K562 (cell line): ENCODE results near the gene SLC26A1. TPM values are rescaled to one million over a fixed set of nuclear protein-coding genes. Genes with fewer than 3 reads are reported as not detected.

Source experiments
- CBX2 ChIP-seq: fragments of 200-600 bp; sonication (generic); IDR thresholded peaks from one replicate; pipeline ENCODE4 v1.6.1; 2012; ENCODE audit warnings: mild to moderate bottlenecking, low read length, inconsistent platforms; ENCODE audit not compliant: insufficient read depth, poor library complexity, severe bottlenecking
- CC2D1A ChIP-seq: fragments of 450-650 bp; IDR thresholded peaks from 2 replicates; pipeline ENCODE4 v1.6.1; 2017; ENCODE audit warnings: mild to moderate bottlenecking
- ELF4 ChIP-seq: fragments of 450-650 bp; formaldehyde crosslinking; IDR thresholded peaks from 2 replicates; pipeline ENCODE4 v1.4.0; 2022; ENCODE audit warnings: missing genetic modification characterization
- FOXA3 ChIP-seq, 2 experiments: fragments of 450-650 bp in 1 of 2; sonication (generic) in 1 of 2; formaldehyde crosslinking; IDR thresholded peaks in 1 of 2; conservative IDR thresholded peaks in 1 of 2; 2 replicates each; pipeline versions ENCODE4 v1.4.0 to v1.8.0; 2020 to 2022; ENCODE audit warnings: mild to moderate bottlenecking in 2 of 2, missing genetic modification reagents in 1 of 2
- HDAC2 ChIP-seq: fragments of 450-650 bp; IDR thresholded peaks from 2 replicates; pipeline ENCODE4 v1.6.1; 2016; ENCODE audit warnings: mild to moderate bottlenecking
- HIVEP1 ChIP-seq: fragments of 250-450 bp; sonication (Bioruptor Pico); IDR thresholded peaks from 2 replicates; pipeline ENCODE4 v1.4.0; 2020; ENCODE audit warnings: mild to moderate bottlenecking
- KLF10 ChIP-seq: fragments of 250-450 bp; sonication (Bioruptor Pico); IDR thresholded peaks from 2 replicates; pipeline ENCODE4 v1.6.1; 2021; ENCODE audit warnings: matching md5 sums
- LARP7 ChIP-seq: fragments of 450-650 bp; IDR thresholded peaks from 2 replicates; pipeline ENCODE4 v1.6.1; 2016
- NELFE ChIP-seq: IDR thresholded peaks from 2 replicates; pipeline ENCODE4 v1.6.1; 2011; ENCODE audit warnings: mild to moderate bottlenecking; ENCODE audit not compliant: insufficient read depth, insufficient read length
- NR2C2 ChIP-seq, 2 experiments: fragments of 200-800 bp in 1 of 2; sonication (Bioruptor generic) in 1 of 2; sonication (generic) in 1 of 2; formaldehyde crosslinking in 1 of 2; IDR thresholded peaks; 2 replicates each; pipeline versions ENCODE4 v1.6.1 to v1.8.0; 2016 to 2022; ENCODE audit warnings: mild to moderate bottlenecking in 1 of 2, missing compliant biosample characterization in 1 of 2, missing genetic modification characterization in 1 of 2, missing genetic modification reagents in 1 of 2
- PHB ChIP-seq: fragments of 250-450 bp; sonication (Bioruptor Pico); IDR thresholded peaks from 2 replicates; pipeline ENCODE4 v1.5.0; 2021
- PML ChIP-seq: IDR thresholded peaks from 2 replicates; pipeline ENCODE4 v1.6.1; 2012; ENCODE audit warnings: low read length, inconsistent platforms
- POU5F1 ChIP-seq: fragments of 150-350 bp; IDR thresholded peaks from 2 replicates; pipeline ENCODE4 v1.6.1; 2014; ENCODE audit warnings: borderline replicate concordance, low read length, low read depth, mild to moderate bottlenecking; ENCODE audit not compliant: partially characterized antibody
- RAD21 ChIP-seq, 2 experiments: fragments of 250-450 bp in 1 of 2; fragments of 450-650 bp in 1 of 2; sonication (Bioruptor Pico) in 1 of 2; formaldehyde crosslinking in 1 of 2; IDR thresholded peaks in 1 of 2; conservative IDR thresholded peaks in 1 of 2; 2 replicates each; pipeline versions ENCODE4 v1.4.0 to v1.8.0; 2020 to 2022; ENCODE audit warnings: mild to moderate bottlenecking in 2 of 2, moderate library complexity in 1 of 2
- RBBP5 ChIP-seq: fragments of 200-600 bp; sonication (generic); IDR thresholded peaks from 2 replicates; pipeline ENCODE4 v1.6.1; 2012; ENCODE audit warnings: borderline replicate concordance, mild to moderate bottlenecking, low read length, control low read depth, inconsistent platforms; ENCODE audit not compliant: insufficient read depth, poor library complexity, severe bottlenecking
- SAFB2 ChIP-seq: fragments of 200-400 bp; formaldehyde crosslinking; IDR thresholded peaks from 2 replicates; pipeline ENCODE4 v1.6.1; 2018; ENCODE audit warnings: borderline replicate concordance, low read length, low read depth, moderate library complexity; ENCODE audit not compliant: severe bottlenecking
- SAP30 ChIP-seq: fragments of 200-600 bp; sonication (generic); IDR thresholded peaks from 2 replicates; pipeline ENCODE4 v1.6.1; 2012; ENCODE audit warnings: borderline replicate concordance, low read depth, mild to moderate bottlenecking, moderate library complexity, low read length, control low read depth, inconsistent platforms; ENCODE audit not compliant: insufficient read depth, poor library complexity, severe bottlenecking
- SMAD3 ChIP-seq: fragments of 450-650 bp; formaldehyde crosslinking; conservative IDR thresholded peaks from 2 replicates; pipeline ENCODE4 v1.4.0; 2020; ENCODE audit warnings: mild to moderate bottlenecking
- TARDBP ChIP-seq: fragments of 450-650 bp; IDR thresholded peaks from 2 replicates; pipeline ENCODE4 v1.6.1; 2016
- ZBTB1 ChIP-seq: sonication (generic); formaldehyde crosslinking; IDR thresholded peaks from 2 replicates; pipeline ENCODE4 v1.8.1; 2023; ENCODE audit warnings: missing genetic modification reagents, low read depth, mild to moderate bottlenecking, borderline replicate concordance
- ZFX ChIP-seq: sonication (generic); formaldehyde crosslinking; IDR thresholded peaks from 2 replicates; pipeline ENCODE4 v1.8.0; 2022; ENCODE audit warnings: mild to moderate bottlenecking, missing genetic modification reagents, moderate library complexity
- ZNF124 ChIP-seq: sonication (generic); formaldehyde crosslinking; IDR thresholded peaks from 2 replicates; pipeline ENCODE4 v1.8.1; 2022; ENCODE audit warnings: missing genetic modification reagents
- ZNF282 ChIP-seq: sonication (generic); formaldehyde crosslinking; IDR thresholded peaks from 2 replicates; pipeline ENCODE4 v1.8.1; 2023; ENCODE audit warnings: missing genetic modification reagents
- polyA plus RNA-seq, 8 experiments: library from polyadenylated mRNA; depleted of rRNA in 4 of 8; stranded (reverse) in 5 of 8; unstranded in 3 of 8; fragments of >200 nt; fragmentation: Nextera tagmentation in 2 of 8; fragmentation: Illumina TruSeq in 1 of 8; extraction: Ambion mirVana in 2 of 8; extraction: Trizol in 1 of 8; gene quantifications; 2 replicates each; pipeline versions ENCODE4 v1.2.1 to v1.2.3, GENCODE V29; 2011 to 2014; ENCODE audit warnings: inconsistent platforms in 1 of 8, missing spikeins in 1 of 8
- total RNA-seq, 7 experiments: library from RNA; depleted of rRNA in 6 of 7; stranded (reverse); fragments of >200 nt in 6 of 7; fragmentation: Illumina TruSeq in 2 of 7; extraction: Trizol in 2 of 7; gene quantifications; 2 replicates each; pipeline versions ENCODE4 v1.2.1 to v1.2.3, GENCODE V29; 2011 to 2021; ENCODE audit warnings: low replicate concordance in 1 of 7
- TF ChIP-seq, protein P1 (sequence below): fragments of 250-450 bp; sonication (Bioruptor Pico); IDR thresholded peaks from 2 replicates; pipeline ENCODE4 v1.5.0; 2021; ENCODE audit warnings: mild to moderate bottlenecking, borderline replicate concordance
- TF ChIP-seq, protein P2 (sequence below): fragments of 450-650 bp; IDR thresholded peaks from 2 replicates; pipeline ENCODE4 v1.6.1; 2017; ENCODE audit warnings: mild to moderate bottlenecking, moderate library complexity

The SLC26A1 gene
- total and polyA plus RNA-seq, 9 of the 15 experiments (the other 6 are each of a cell fraction or from before 2014, with no cell fraction given) = 0.11 to 4.2 (median 0.95) TPM

DNA sequence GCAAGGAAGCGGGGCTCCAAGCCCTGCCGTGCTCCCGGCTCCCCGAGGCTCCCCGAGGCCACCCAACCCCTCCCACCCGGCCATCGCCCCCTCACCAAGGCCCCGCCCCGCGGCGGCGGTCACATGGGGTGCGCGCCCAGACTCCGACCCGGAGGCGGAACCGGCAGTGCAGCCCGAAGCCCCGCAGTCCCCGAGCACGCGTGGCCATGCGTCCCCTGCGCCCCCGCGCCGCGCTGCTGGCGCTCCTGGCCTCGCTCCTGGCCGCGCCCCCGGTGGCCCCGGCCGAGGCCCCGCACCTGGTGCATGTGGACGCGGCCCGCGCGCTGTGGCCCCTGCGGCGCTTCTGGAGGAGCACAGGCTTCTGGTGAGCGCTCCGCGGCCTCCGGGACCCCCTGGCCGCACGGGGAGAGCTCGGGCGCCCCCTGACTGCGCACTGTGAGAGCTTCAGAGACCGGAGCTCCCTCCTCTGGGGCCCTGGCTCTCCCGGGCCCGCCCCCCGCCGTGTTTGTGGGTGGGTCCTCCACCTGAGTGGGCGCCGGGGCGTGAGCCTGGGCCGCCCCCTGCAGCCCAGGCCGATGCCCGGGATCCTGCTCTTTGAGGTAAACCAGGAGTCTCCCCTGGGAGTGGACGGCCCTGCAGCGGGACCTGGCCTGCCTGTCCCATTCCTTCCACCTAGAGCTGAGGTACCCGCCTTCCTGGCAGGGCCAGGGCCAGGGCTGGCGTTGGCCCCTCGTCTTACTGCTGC is 6.2 kb downstream of the SLC26A1 start, which contains the start of gene IDUA (continued):
- TF ChIP-seq HIVEP1 (CRISPR knock-in tag) (no peak), CBX2 (no peak), KLF10 (no peak), ZFX (CRISPR knock-in tag) (peak; percentile 72), SAFB2 (no peak), ZNF282 (CRISPR knock-in tag) (0 out of 2 replicates have a peak, but pooled peaks have one; percentile 46), PHB (CRISPR knock-in tag) (no peak), TARDBP (peak; percentile 93), ELF4 (CRISPR knock-in tag) (no peak), NR2C2 (CRISPR knock-in tag; IDR thresholded peaks at IDR 0.05) (peak; percentile 74), NR2C2 (tag; IDR thresholded peaks at IDR 0.05) (peak; percentile 97), RAD21 (CRISPR knock-in tag; conservative IDR thresholded peaks at IDR 0.05 in 1 of 2, IDR thresholded peaks at IDR 0.05 in 1 of 2) (peak; percentile 79 to 83), ZNF124 (CRISPR knock-in tag) (no peak), NELFE (no peak), SAP30 (peak; percentile 82), PML (no peak), HDAC2 (no peak), CC2D1A (no peak), SMAD3 (CRISPR knock-in tag) (no peak), RBBP5 (peak; percentile 43), POU5F1 (no peak), ZBTB1 (CRISPR knock-in tag) (peak; percentile 50), FOXA3 (CRISPR knock-in tag; conservative IDR thresholded peaks at IDR 0.05 in 1 of 2, IDR thresholded peaks at IDR 0.05 in 1 of 2) (no peak), LARP7 (no peak)
- TF ChIP-seq, protein P1, sequence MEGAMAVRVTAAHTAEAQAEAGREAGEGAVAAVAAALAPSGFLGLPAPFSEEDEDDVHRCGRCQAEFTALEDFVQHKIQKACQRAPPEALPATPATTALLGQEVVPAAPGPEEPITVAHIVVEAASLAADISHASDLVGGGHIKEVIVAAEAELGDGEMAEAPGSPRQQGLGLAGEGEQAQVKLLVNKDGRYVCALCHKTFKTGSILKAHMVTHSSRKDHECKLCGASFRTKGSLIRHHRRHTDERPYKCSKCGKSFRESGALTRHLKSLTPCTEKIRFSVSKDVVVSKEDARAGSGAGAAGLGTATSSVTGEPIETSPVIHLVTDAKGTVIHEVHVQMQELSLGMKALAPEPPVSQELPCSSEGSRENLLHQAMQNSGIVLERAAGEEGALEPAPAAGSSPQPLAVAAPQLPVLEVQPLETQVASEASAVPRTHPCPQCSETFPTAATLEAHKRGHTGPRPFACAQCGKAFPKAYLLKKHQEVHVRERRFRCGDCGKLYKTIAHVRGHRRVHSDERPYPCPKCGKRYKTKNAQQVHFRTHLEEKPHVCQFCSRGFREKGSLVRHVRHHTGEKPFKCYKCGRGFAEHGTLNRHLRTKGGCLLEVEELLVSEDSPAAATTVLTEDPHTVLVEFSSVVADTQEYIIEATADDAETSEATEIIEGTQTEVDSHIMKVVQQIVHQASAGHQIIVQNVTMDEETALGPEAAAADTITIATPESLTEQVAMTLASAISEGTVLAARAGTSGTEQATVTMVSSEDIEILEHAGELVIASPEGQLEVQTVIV (CRISPR knock-in tag) = no peak
- TF ChIP-seq, protein P2, sequence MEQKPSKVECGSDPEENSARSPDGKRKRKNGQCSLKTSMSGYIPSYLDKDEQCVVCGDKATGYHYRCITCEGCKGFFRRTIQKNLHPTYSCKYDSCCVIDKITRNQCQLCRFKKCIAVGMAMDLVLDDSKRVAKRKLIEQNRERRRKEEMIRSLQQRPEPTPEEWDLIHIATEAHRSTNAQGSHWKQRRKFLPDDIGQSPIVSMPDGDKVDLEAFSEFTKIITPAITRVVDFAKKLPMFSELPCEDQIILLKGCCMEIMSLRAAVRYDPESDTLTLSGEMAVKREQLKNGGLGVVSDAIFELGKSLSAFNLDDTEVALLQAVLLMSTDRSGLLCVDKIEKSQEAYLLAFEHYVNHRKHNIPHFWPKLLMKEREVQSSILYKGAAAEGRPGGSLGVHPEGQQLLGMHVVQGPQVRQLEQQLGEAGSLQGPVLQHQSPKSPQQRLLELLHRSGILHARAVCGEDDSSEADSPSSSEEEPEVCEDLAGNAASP = no peak
